ENCODE measurements around the gene LRP11.
"Not testable (repeated sequence)": the region's sequence is repeated elsewhere in the genome, so short reads cannot be mapped to it uniquely, and the experiment has no call there.

LRP11 gene

GRCh38 chr6:149855741-149856140, 8.4 kb downstream of the LRP11 start:
- peak overlapping the region; percentile 32 for H3K4me3 ChIP-seq (replicated peaks; ENCODE audit: low read depth, low read length)
- no peak for DNase-seq (ENCODE audit: low read depth)
- TF ChIP-seq CTCF (IDR thresholded peaks at IDR 0.05; ENCODE audit: low read length, missing control alignments), result no peak

GRCh38 chr6:149855040-149855654, 9.0 kb downstream of the LRP11 start:
- peak; percentile 79 for DNase-seq (ENCODE audit: low read depth)
- peak overlapping the region; percentile 32 for H3K4me3 ChIP-seq (replicated peaks; ENCODE audit: low read depth, low read length)
- TF ChIP-seq CTCF (IDR thresholded peaks at IDR 0.05; ENCODE audit: low read length, missing control alignments), result no peak

- DNase-seq (ENCODE audit: low read depth), result no peak
- no peak overlapping the region for H3K4me3 ChIP-seq (replicated peaks; ENCODE audit: low read depth, low read length)
- TF ChIP-seq CTCF (IDR thresholded peaks at IDR 0.05; ENCODE audit: low read length, missing control alignments), result no peak
These were observed 9.6 kb downstream of the LRP11 start for GRCh38 chr6:149854532-149854931.

GRCh38 chr6:149854017-149854416, 10.1 kb downstream of the LRP11 start:
- DNase-seq (ENCODE audit: low read depth); H3K4me3 ChIP-seq (replicated peaks; ENCODE audit: low read depth, low read length): not testable (repeated sequence)

GRCh38 chr6:149852881-149853280, 11.3 kb downstream of the LRP11 start:
- no peak overlapping the region for H3K4me3 ChIP-seq (replicated peaks; ENCODE audit: low read depth, low read length)
- TF ChIP-seq CTCF (IDR thresholded peaks at IDR 0.05; ENCODE audit: low read length, missing control alignments), result no peak
- DNase-seq (ENCODE audit: low read depth), result no peak

- TF ChIP-seq CTCF (IDR thresholded peaks at IDR 0.05; ENCODE audit: low read length, missing control alignments), result no peak
- no peak overlapping the region for H3K4me3 ChIP-seq (replicated peaks; ENCODE audit: low read depth, low read length)
- DNase-seq (ENCODE audit: low read depth), result peak; percentile 84
These were observed 12.0 kb downstream of the LRP11 start for GRCh38 chr6:149852180-149852579.

- TF ChIP-seq CTCF (IDR thresholded peaks at IDR 0.05; ENCODE audit: low read length, missing control alignments), result no peak
- no peak overlapping the region for H3K4me3 ChIP-seq (replicated peaks; ENCODE audit: low read depth, low read length)
- DNase-seq (ENCODE audit: low read depth), result peak; percentile 47
These were observed 12.6 kb downstream of the LRP11 start for GRCh38 chr6:149851461-149852110.

- DNase-seq (ENCODE audit: low read depth); H3K4me3 ChIP-seq (replicated peaks; ENCODE audit: low read depth, low read length): not testable (repeated sequence)
These were observed 15.8 kb downstream of the LRP11 start for GRCh38 chr6:149848343-149848742.

Measured in fibroblast of pulmonary artery (primary cell).